Measurements from ENCODE around the gene SEMA4B.
"Not testable (repeated sequence)": the region's sequence is repeated elsewhere in the genome, so short reads cannot be mapped to it uniquely, and the experiment has no call there.

SEMA4B gene

GRCh38 chr15:90181776-90182175, 19.4 kb upstream of the SEMA4B start:
- DNase-seq (ENCODE audit: low read depth in 2 of 2), result no peak

GRCh38 chr15:90184119-90184785, 16.9 kb upstream of the SEMA4B start:
- DNase-seq (ENCODE audit: low read depth in 2 of 2), result no peak

GRCh38 chr15:90184786-90185704, 16.1 kb upstream of the SEMA4B start:
- peak in 1 of 2 donors; percentile 36 for DNase-seq (ENCODE audit: low read depth in 2 of 2)

GRCh38 chr15:90187257-90187868, 13.8 kb upstream of the SEMA4B start:
- DNase-seq (ENCODE audit: low read depth in 2 of 2), result no peak

- DNase-seq (ENCODE audit: low read depth in 2 of 2), result not testable (repeated sequence)
Measured at GRCh38 chr15:90188065-90188464, 13.1 kb upstream of the SEMA4B start.

- no peak for DNase-seq (ENCODE audit: low read depth in 2 of 2)
Measured at GRCh38 chr15:90188914-90189748, 12.0 kb upstream of the SEMA4B start.

- no peak for DNase-seq (ENCODE audit: low read depth in 2 of 2)
Measured at GRCh38 chr15:90189781-90190467, 11.2 kb upstream of the SEMA4B start.

- no peak for DNase-seq (ENCODE audit: low read depth in 2 of 2)
Measured at GRCh38 chr15:90190606-90191343, 10.4 kb upstream of the SEMA4B start.

GRCh38 chr15:90191344-90191687, 9.8 kb upstream of the SEMA4B start:
- no peak for DNase-seq (ENCODE audit: low read depth in 2 of 2)

GRCh38 chr15:90191794-90192509, 9.2 kb upstream of the SEMA4B start:
- DNase-seq (ENCODE audit: low read depth in 2 of 2), result peak in 1 of 2 donors; percentile 7

- DNase-seq (ENCODE audit: low read depth in 2 of 2), result no peak
Measured at GRCh38 chr15:90192961-90193786, 8.0 kb upstream of the SEMA4B start.

GRCh38 chr15:90194655-90195054, 6.5 kb upstream of the SEMA4B start:
- DNase-seq (ENCODE audit: low read depth in 2 of 2), result no peak

GRCh38 chr15:90200534-90201129, 498 bp upstream of the SEMA4B start:
- DNase-seq (ENCODE audit: low read depth in 2 of 2), result no peak

GRCh38 chr15:90201944-90202375, 830 bp downstream of the SEMA4B start:
- DNase-seq (ENCODE audit: low read depth in 2 of 2), result no peak

GRCh38 chr15:90202929-90203328, 1.8 kb downstream of the SEMA4B start:
- no peak for DNase-seq (ENCODE audit: low read depth in 2 of 2)

GRCh38 chr15:90203473-90203872, 2.3 kb downstream of the SEMA4B start:
- DNase-seq (ENCODE audit: low read depth in 2 of 2), result no peak

- DNase-seq (ENCODE audit: low read depth in 2 of 2), result no peak
Measured at GRCh38 chr15:90203922-90204321, 2.8 kb downstream of the SEMA4B start.

GRCh38 chr15:90205050-90205848, 4.1 kb downstream of the SEMA4B start:
- no peak for DNase-seq (ENCODE audit: low read depth in 2 of 2)

Measured in stimulated activated CD8-positive, alpha-beta memory T cell treated with anti-CD3 and anti-CD28 coated beads, Interleukin-7, amount 100 ng/mL, for 4 hours (primary cell).